GM23248 (cell line): ENCODE results near the gene APC2.

ENCODE experiments used
- EZH2 ChIP-seq: fragments of 200-600 bp; sonication (generic); IDR thresholded peaks from 2 replicates; pipeline ENCODE4 v1.6.1; 2018; ENCODE audit warnings: antibody characterized with exemption, mild to moderate bottlenecking; ENCODE audit not compliant: insufficient read depth, poor library complexity, severe bottlenecking
- EZH2phosphoT487 ChIP-seq: fragments of 200-600 bp; sonication (generic); IDR thresholded peaks from 2 replicates; pipeline ENCODE4 v1.6.1; 2018; ENCODE audit warnings: antibody characterized with exemption, moderate library complexity, mild to moderate bottlenecking, low read depth; ENCODE audit not compliant: insufficient read depth

- TF ChIP-seq EZH2 (no peak), EZH2phosphoT487 (no peak)
These were observed 40.5 kb upstream of the APC2 start for GRCh38 chr19:1409204-1410005.
